K562 (cell line): Measurements from ENCODE around the gene SERTM2.

ENCODE experiments used
- ATF7 ChIP-seq: fragments of 450-650 bp; IDR thresholded peaks from 2 replicates; pipeline ENCODE4 v1.7.1; 2014; ENCODE audit warnings: mild to moderate bottlenecking, moderate library complexity
- CEBPB ChIP-seq: fragments of 450-650 bp; IDR thresholded peaks from 2 replicates; pipeline ENCODE4 v1.6.1; 2016; ENCODE audit warnings: missing genetic modification characterization, missing compliant biosample characterization
- JUN ChIP-seq, 2 experiments: sonication (generic) in 1 of 2; formaldehyde crosslinking in 1 of 2; IDR thresholded peaks; 2 replicates each; pipeline versions ENCODE4 v1.6.1 to v1.8.0; 2012 to 2022; ENCODE audit warnings: borderline replicate concordance in 2 of 2, mild to moderate bottlenecking in 2 of 2, improper control_type of control experiment in 1 of 2, low read depth in 1 of 2, low read length in 1 of 2, missing genetic modification reagents in 1 of 2
- SP1 ChIP-seq: sonication (generic); formaldehyde crosslinking; IDR thresholded peaks from 2 replicates; pipeline ENCODE4 v1.8.1; 2022; ENCODE audit warnings: mild to moderate bottlenecking, missing genetic modification reagents
- ZNF384 ChIP-seq: IDR thresholded peaks from 2 replicates; pipeline ENCODE4 v1.6.1; 2012; ENCODE audit warnings: low read depth, low read length, improper control_type of control experiment
- TF ChIP-seq, protein P1 (sequence below), 3 experiments: IDR thresholded peaks in 2 of 3; conservative IDR thresholded peaks in 1 of 3; 2 replicates each; pipeline ENCODE4 v1.5.1; 2011 to 2012; ENCODE audit warnings: low read length in 3 of 3, mild to moderate bottlenecking in 3 of 3, control low read depth in 2 of 3, improper control_type of control experiment in 1 of 3, inconsistent platforms in 1 of 3, low read depth in 1 of 3, mixed read lengths in 1 of 3, moderate library complexity in 1 of 3; ENCODE audit not compliant: insufficient read depth in 2 of 3

DNA sequence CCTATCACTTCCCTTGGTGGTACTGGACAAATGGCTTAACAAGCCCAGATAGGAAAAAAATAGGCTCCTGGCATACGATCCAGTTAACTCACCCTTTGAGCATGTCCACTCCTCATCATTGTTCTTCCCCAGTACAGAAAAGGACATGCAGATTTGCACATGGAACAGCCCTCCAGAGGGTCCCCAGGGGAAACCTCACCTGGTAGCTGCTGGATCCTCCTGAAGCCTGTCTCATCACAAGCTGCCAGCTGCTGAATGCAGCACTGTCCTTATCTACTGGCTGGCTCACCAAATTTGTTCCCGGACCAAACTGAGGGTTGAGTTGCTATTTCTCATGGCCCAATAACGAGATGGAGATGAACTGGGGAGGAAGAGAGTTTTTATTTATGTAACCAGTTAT lies 49.4 kb downstream of the SERTM2 start:
- no peak for TF ChIP-seq JUN (IDR thresholded peaks at IDR 0.05; ENCODE audit: borderline replicate concordance, low read depth, low read length)
- no peak for TF ChIP-seq JUN (CRISPR knock-in tag; IDR thresholded peaks at IDR 0.05; ENCODE audit: borderline replicate concordance)
- no peak for TF ChIP-seq SP1 (CRISPR knock-in tag)
- no peak for TF ChIP-seq ATF7
- TF ChIP-seq, protein P1, sequence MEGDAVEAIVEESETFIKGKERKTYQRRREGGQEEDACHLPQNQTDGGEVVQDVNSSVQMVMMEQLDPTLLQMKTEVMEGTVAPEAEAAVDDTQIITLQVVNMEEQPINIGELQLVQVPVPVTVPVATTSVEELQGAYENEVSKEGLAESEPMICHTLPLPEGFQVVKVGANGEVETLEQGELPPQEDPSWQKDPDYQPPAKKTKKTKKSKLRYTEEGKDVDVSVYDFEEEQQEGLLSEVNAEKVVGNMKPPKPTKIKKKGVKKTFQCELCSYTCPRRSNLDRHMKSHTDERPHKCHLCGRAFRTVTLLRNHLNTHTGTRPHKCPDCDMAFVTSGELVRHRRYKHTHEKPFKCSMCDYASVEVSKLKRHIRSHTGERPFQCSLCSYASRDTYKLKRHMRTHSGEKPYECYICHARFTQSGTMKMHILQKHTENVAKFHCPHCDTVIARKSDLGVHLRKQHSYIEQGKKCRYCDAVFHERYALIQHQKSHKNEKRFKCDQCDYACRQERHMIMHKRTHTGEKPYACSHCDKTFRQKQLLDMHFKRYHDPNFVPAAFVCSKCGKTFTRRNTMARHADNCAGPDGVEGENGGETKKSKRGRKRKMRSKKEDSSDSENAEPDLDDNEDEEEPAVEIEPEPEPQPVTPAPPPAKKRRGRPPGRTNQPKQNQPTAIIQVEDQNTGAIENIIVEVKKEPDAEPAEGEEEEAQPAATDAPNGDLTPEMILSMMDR (IDR thresholded peaks at IDR 0.05 in 2 of 3, conservative IDR thresholded peaks at IDR 0.05 in 1 of 3; ENCODE audit: insufficient read depth in 2 of 3, low read depth in 1 of 3, low read length in 3 of 3) = no peak
- no peak for TF ChIP-seq ZNF384
- no peak for TF ChIP-seq CEBPB (tag)
